K562 (cell line): ENCODE measurements around the gene BROX. TPM values are rescaled to one million over a fixed set of nuclear protein-coding genes. Genes with fewer than 3 reads are reported as not detected.

ENCODE experiments used
- E2F8 ChIP-seq: fragments of 450-650 bp; IDR thresholded peaks from 2 replicates; pipeline ENCODE4 v1.7.1; 2018; ENCODE audit warnings: mild to moderate bottlenecking, low read depth; ENCODE audit not compliant: partially characterized antibody
- FOXA1 ChIP-seq: fragments of 450-650 bp; IDR thresholded peaks from 2 replicates; pipeline ENCODE4 v1.6.1; 2016; ENCODE audit warnings: mild to moderate bottlenecking, borderline replicate concordance
- REST ChIP-seq, 2 experiments: fragments of 450-650 bp; formaldehyde crosslinking in 1 of 2; IDR thresholded peaks; 2 replicates each; pipeline versions ENCODE4 v1.4.0 to v1.6.1; 2014 to 2020; ENCODE audit warnings: mild to moderate bottlenecking in 2 of 2, borderline replicate concordance in 1 of 2, low read depth in 1 of 2
- ZNF695 ChIP-seq: fragments of 450-650 bp; formaldehyde crosslinking; IDR thresholded peaks from 2 replicates; pipeline ENCODE4 v1.4.0; 2020; ENCODE audit warnings: mild to moderate bottlenecking, moderate library complexity
- polyA plus RNA-seq, 8 experiments: library from polyadenylated mRNA; depleted of rRNA in 4 of 8; stranded (reverse) in 5 of 8; unstranded in 3 of 8; fragments of >200 nt; fragmentation: Nextera tagmentation in 2 of 8; fragmentation: Illumina TruSeq in 1 of 8; extraction: Ambion mirVana in 2 of 8; extraction: Trizol in 1 of 8; gene quantifications; 2 replicates each; pipeline versions ENCODE4 v1.2.1 to v1.2.3, GENCODE V29; 2011 to 2014; ENCODE audit warnings: inconsistent platforms in 1 of 8, missing spikeins in 1 of 8
- total RNA-seq, 7 experiments: library from RNA; depleted of rRNA in 6 of 7; stranded (reverse); fragments of >200 nt in 6 of 7; fragmentation: Illumina TruSeq in 2 of 7; extraction: Trizol in 2 of 7; gene quantifications; 2 replicates each; pipeline versions ENCODE4 v1.2.1 to v1.2.3, GENCODE V29; 2011 to 2021; ENCODE audit warnings: low replicate concordance in 1 of 7
- TF ChIP-seq, protein P1 (sequence below): fragments of 250-450 bp; sonication (Bioruptor Pico); IDR thresholded peaks from 2 replicates; pipeline ENCODE4 v1.9.0; 2021; ENCODE audit warnings: mild to moderate bottlenecking, inconsistent platforms
- TF ChIP-seq, protein P2 (sequence below): fragments of 250-450 bp; sonication (Bioruptor Pico); IDR thresholded peaks from 2 replicates; pipeline ENCODE4 v1.4.0; 2020

Gene BROX
- total and polyA plus RNA-seq, 9 of the 15 experiments (the other 6 are each of a cell fraction or from before 2014, with no cell fraction given), result 9.4 to 153 (median 45.1) TPM

DNA sequence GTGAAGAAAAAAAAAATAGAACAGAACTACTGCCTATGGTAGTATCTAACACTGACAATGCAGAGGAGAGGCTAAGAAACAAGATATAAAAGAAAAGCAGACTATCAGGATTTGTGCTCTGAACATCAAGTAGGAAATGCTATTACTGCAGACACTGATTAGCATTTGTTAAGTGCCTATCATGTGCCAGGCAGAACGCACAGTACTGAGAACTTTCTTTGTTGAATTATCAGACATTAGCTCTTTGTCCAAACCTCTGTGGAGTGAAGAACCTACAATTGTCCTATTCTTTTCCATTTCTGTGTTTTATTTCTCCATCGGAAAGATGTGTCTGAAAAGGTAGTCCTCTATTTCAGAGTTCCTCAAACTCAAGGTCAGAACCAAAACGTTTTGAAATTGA is 72.0 kb downstream of the BROX start (continued):
- TF ChIP-seq E2F8 (no peak), FOXA1 (no peak), REST (IDR thresholded peaks at IDR 0.05; ENCODE audit: borderline replicate concordance) (no peak), REST (CRISPR knock-in tag; IDR thresholded peaks at IDR 0.05; ENCODE audit: low read depth) (no peak), ZNF695 (no peak)
- TF ChIP-seq, protein P1, sequence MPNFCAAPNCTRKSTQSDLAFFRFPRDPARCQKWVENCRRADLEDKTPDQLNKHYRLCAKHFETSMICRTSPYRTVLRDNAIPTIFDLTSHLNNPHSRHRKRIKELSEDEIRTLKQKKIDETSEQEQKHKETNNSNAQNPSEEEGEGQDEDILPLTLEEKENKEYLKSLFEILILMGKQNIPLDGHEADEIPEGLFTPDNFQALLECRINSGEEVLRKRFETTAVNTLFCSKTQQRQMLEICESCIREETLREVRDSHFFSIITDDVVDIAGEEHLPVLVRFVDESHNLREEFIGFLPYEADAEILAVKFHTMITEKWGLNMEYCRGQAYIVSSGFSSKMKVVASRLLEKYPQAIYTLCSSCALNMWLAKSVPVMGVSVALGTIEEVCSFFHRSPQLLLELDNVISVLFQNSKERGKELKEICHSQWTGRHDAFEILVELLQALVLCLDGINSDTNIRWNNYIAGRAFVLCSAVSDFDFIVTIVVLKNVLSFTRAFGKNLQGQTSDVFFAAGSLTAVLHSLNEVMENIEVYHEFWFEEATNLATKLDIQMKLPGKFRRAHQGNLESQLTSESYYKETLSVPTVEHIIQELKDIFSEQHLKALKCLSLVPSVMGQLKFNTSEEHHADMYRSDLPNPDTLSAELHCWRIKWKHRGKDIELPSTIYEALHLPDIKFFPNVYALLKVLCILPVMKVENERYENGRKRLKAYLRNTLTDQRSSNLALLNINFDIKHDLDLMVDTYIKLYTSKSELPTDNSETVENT, result no peak
- TF ChIP-seq, protein P2, sequence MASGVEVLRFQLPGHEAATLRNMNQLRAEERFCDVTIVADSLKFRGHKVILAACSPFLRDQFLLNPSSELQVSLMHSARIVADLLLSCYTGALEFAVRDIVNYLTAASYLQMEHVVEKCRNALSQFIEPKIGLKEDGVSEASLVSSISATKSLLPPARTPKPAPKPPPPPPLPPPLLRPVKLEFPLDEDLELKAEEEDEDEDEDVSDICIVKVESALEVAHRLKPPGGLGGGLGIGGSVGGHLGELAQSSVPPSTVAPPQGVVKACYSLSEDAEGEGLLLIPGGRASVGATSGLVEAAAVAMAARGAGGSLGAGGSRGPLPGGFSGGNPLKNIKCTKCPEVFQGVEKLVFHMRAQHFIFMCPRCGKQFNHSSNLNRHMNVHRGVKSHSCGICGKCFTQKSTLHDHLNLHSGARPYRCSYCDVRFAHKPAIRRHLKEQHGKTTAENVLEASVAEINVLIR (CRISPR knock-in tag), result no peak
